Right lobe of liver (tissue), 6 donors: Measurements from ENCODE around the gene NKX6-1. TPM values are rescaled to one million over a fixed set of nuclear protein-coding genes. Genes with fewer than 3 reads are reported as not detected.

Experiments
- ATAC-seq, 4 donors: fragments of 200-7000 bp; cut with Tn5 transposase; one replicate each; pipeline ENCODE4 v1.9.1; 2020; ENCODE audit warnings: mild to moderate bottlenecking in 4 of 4, moderate library complexity in 4 of 4
- DNase-seq, 3 donors: peaks; one replicate each; pipeline ENCODE4 v3.0.0-alpha.2; 2020
- H3K27ac ChIP-seq, 3 donors: fragments of 200-600 bp; one replicate each; pipeline ENCODE4 v1.8.0; 2022
- H3K27me3 ChIP-seq, 2 donors: fragments of 200-600 bp; one replicate each; pipeline ENCODE4 v1.8.0; 2022
- H3K36me3 ChIP-seq, 4 donors: fragments of 200-600 bp; sonication (generic) in 1 of 4; one replicate each; pipeline versions ENCODE4 v1.5.1 to v1.8.0; 2017 to 2022; ENCODE audit warnings: control low read depth in 1 of 4
- H3K4me1 ChIP-seq, 4 donors: fragments of 200-600 bp; sonication (generic) in 1 of 4; one replicate each; pipeline versions ENCODE4 v1.5.1 to v1.8.0; 2017 to 2022; ENCODE audit warnings: control low read depth in 1 of 4
- H3K4me3 ChIP-seq, 3 donors: fragments of 200-600 bp; one replicate each; pipeline ENCODE4 v1.8.0; 2022
- H3K9me3 ChIP-seq, 4 donors: fragments of 200-600 bp; sonication (generic) in 1 of 4; one replicate each; pipeline versions ENCODE4 v1.5.1 to v1.8.0; 2017 to 2022; ENCODE audit warnings: control low read depth in 1 of 4
- POLR2A ChIP-seq: fragments of 450-650 bp; IDR thresholded peaks from one replicate; pipeline ENCODE4 v1.6.1; 2017; ENCODE audit warnings: antibody characterized with exemption, mild to moderate bottlenecking
- WGBS: methylation state at CpG from one replicate; pipeline ENCODE4 v1.1.6; 2018; ENCODE audit warnings: low coverage, low lambda C conversion rate; ENCODE audit not compliant: insufficient coverage; ENCODE audit errors: missing lambda C conversion rate; 5-methylcytosine and 5-hydroxymethylcytosine counted together
- intact Hi-C, 2 donors: fragments of 100-400 bp; cut with DNase I; formaldehyde crosslinking; loops; one replicate each; pipeline versions ENCODE4 v1.11.2 to v1.14.1; 2022
- total RNA-seq, 6 experiments: library from RNA; depleted of rRNA in 2 of 6; stranded (reverse); fragments of >200 nt in 2 of 6; fragmentation: NEBNext Ultra II Directional in 3 of 6; extraction: Animal tissue kit (Norgen Biotek cat#: 25700) in 3 of 6; gene quantifications; one replicate each; pipeline versions ENCODE4 v1.1.0 to v1.2.4, GENCODE V29; 2016 to 2023
- TF ChIP-seq, protein P1 (sequence below), 4 donors: fragments of 200-600 bp in 3 of 4; fragments of 450-650 bp in 1 of 4; IDR thresholded peaks; one replicate each; pipeline versions ENCODE4 v1.5.1 to v1.8.0; 2016 to 2022; ENCODE audit warnings: antibody characterized with exemption in 4 of 4, mild to moderate bottlenecking in 2 of 4
- donor health status: DM: no; HTN: yes; CAD: no.
- donor health status: DM: no; HTN: no; CAD: no.
- donor health status: DM: no; HTN: no; CAD: no.
- donor health status: DM: no; HTN: yes; CAD: no.
- donor health status: DM: no; HTN: yes; CAD: no.

NKX6-1 gene
- total RNA-seq, 6 experiments from 2014 or later, result not detected

DNA sequence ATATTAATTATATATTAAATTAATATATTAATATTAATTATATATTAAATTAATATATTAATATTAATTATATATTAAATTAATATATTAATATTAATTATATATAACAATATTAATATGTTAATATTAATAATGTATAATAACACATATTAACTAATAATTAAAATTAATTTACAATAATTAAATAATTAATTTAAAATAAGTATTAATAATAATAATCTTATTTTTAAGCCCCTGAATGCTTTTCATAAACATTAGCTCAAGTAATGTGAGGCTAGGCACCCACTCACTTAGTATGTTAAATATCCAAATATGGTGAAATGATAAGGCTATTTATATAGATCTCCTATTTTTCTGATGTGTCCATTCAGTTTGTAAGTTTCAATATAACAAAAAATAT is 26.9 kb downstream of the NKX6-1 start:
- no peak overlapping the region for H3K27ac ChIP-seq
- TF ChIP-seq, protein P1, sequence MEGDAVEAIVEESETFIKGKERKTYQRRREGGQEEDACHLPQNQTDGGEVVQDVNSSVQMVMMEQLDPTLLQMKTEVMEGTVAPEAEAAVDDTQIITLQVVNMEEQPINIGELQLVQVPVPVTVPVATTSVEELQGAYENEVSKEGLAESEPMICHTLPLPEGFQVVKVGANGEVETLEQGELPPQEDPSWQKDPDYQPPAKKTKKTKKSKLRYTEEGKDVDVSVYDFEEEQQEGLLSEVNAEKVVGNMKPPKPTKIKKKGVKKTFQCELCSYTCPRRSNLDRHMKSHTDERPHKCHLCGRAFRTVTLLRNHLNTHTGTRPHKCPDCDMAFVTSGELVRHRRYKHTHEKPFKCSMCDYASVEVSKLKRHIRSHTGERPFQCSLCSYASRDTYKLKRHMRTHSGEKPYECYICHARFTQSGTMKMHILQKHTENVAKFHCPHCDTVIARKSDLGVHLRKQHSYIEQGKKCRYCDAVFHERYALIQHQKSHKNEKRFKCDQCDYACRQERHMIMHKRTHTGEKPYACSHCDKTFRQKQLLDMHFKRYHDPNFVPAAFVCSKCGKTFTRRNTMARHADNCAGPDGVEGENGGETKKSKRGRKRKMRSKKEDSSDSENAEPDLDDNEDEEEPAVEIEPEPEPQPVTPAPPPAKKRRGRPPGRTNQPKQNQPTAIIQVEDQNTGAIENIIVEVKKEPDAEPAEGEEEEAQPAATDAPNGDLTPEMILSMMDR (IDR thresholded peaks at IDR 0.05), result no peak
- TF ChIP-seq POLR2A, result no peak

DNA sequence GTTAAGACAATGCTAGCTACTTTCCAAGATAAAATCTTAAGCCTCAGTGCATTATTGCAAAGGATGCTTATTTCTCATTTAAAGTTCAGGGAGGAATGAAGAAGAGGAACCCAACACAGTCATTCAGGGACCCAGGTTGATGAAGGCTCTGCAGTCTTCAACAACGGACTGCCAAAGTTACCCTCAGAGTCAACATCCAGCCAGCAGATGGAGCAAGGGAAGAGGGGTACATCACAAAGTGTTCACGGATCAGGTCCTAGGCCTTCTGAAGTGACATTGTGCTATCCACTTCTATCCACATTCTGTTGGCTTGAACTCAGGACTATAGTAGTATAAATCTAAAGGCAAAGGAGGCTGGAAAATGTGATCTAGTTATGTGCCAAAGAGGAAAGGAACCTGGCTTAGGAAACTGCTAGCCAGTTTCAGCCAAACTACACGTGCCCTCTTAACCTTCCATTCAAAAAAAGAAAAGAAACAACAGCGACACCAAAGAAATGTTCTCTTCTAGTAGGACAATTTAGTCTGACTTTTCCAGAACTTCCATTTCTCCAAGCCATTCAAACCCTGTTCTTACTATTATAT is 28.8 kb downstream of the NKX6-1 start:
- Histone ChIP-seq H3K4me3 (no peak overlapping the region), H3K4me1 (no peaks in the 10 kb centered on the region), H3K36me3 (no peaks in the 10 kb centered on the region), H3K27ac (no peak overlapping the region), H3K9me3 (no peaks in the 10 kb centered on the region), H3K27me3 (no peaks in the 10 kb centered on the region)
- intact Hi-C loops, result no loop called here
- no peak for ATAC-seq
- 41% methylated on average over 4 of the region's 4 CpGs for WGBS
- DNase-seq, result no peak
- TF ChIP-seq, protein P1 (IDR thresholded peaks at IDR 0.05), result no peak
- no peak for TF ChIP-seq POLR2A

More for the DNA sequence above, 26.9 kb downstream of the NKX6-1 start:
- DNase-seq, result no peak
- no peak overlapping the region for H3K4me3 ChIP-seq
- no peak for ATAC-seq
- H3K9me3 ChIP-seq, result no peaks in the 10 kb centered on the region
- H3K4me1 ChIP-seq, result no peaks in the 10 kb centered on the region
- intact Hi-C loops, result no loop called here
- no peaks in the 10 kb centered on the region for H3K27me3 ChIP-seq
- H3K36me3 ChIP-seq, result no peaks in the 10 kb centered on the region

DNA sequence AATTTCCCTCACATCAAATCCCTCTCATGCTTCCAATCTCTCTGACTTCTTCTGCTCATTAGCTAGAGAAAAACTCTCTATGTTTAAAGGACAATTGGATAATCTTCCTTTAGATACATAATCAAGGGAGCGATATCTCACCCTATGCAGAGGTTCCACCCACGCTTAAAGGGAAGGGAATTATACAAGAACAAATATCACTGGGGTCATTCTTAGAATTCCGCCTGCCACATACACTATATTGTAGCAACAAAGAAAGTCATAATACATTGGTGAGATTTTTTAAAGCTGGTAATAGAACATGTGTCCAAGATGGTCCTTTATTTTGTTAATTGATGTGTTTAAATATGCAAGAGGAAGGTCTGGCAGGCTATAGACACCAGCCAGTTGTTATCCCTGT is 31.5 kb downstream of the NKX6-1 start:
- ATAC-seq, result no peak
- no peaks in the 10 kb centered on the region for H3K27me3 ChIP-seq

DNA sequence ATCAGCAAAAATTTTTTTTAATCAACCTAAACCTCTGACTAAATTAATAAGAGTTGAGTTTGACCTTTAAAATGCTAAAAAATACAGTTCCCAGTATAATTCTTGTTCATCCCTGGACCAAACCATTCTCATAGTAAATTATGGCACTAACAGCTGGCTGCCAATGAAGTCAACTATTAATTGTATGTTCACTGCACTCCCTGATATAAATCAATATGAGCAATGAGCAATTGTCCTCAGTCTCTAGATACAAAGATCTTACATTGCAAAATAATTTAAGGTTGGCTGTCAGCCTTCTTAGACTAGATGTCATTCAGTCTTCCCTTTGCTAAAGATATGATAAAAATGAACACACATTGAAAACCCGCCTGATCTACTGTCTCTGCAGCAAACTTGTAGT is 39.3 kb downstream of the NKX6-1 start:
- Histone ChIP-seq H3K9me3 (no peaks in the 10 kb centered on the region), H3K4me1 (no peaks in the 10 kb centered on the region), H3K4me3 (no peak overlapping the region), H3K27me3 (no peaks in the 10 kb centered on the region), H3K27ac (no peak overlapping the region), H3K36me3 (no peaks in the 10 kb centered on the region)
- DNase-seq, result no peak
- intact Hi-C loops, result no loop called here
- ATAC-seq, result no peak
- 43% methylated on average over 1 of the region's 1 CpG for WGBS
- TF ChIP-seq, protein P1 (IDR thresholded peaks at IDR 0.05), result no peak
- TF ChIP-seq POLR2A, result no peak

More for the DNA sequence above, 31.5 kb downstream of the NKX6-1 start:
- no peak overlapping the region for H3K27ac ChIP-seq
- no peaks in the 10 kb centered on the region for H3K4me1 ChIP-seq
- DNase-seq, result no peak
- TF ChIP-seq, protein P1 (IDR thresholded peaks at IDR 0.05), result no peak
- TF ChIP-seq POLR2A, result no peak
- H3K9me3 ChIP-seq, result no peaks in the 10 kb centered on the region
- 34% methylated on average over 3 of the region's 3 CpGs for WGBS
- H3K4me3 ChIP-seq, result no peak overlapping the region
- intact Hi-C loops, result no loop called here
- no peaks in the 10 kb centered on the region for H3K36me3 ChIP-seq

DNA sequence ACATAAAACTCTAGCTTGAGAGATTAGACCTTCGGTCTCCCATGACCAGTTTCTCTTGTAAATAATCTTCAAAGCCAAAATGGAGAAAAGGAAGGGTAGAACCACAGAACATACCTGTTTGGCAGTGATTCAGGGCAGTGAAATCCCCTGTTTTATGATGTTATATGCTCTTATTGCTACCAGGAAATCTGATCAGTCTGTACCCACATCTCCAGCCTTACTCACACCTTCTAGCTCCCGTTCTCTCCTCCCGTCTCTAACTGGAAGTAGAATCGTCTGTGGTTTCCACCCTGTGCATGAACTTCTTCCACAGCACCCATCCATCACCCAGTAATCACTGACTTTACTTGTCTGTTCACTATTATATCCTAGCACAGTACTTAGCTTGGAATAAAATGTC is 42.9 kb downstream of the NKX6-1 start:
- ATAC-seq, result no peak
- H3K9me3 ChIP-seq, result no peaks in the 10 kb centered on the region
- no peaks in the 10 kb centered on the region for H3K4me1 ChIP-seq
- H3K36me3 ChIP-seq, result no peaks in the 10 kb centered on the region
- H3K27me3 ChIP-seq, result no peaks in the 10 kb centered on the region
- H3K4me3 ChIP-seq, result no peak overlapping the region
- WGBS, result 47% methylated on average over 4 of the region's 4 CpGs
- H3K27ac ChIP-seq, result no peak overlapping the region
- intact Hi-C loops, result no loop called here
- no peak for TF ChIP-seq POLR2A
- TF ChIP-seq, protein P1 (IDR thresholded peaks at IDR 0.05), result no peak
- DNase-seq, result no peak
